ENCODE results near the gene TDP2. TPM values are rescaled to one million over a fixed set of nuclear protein-coding genes. Genes with fewer than 3 reads are reported as not detected.

Gene TDP2
- total and polyA plus RNA-seq, 9 of the 15 experiments (the other 6 are each of a cell fraction or from before 2014, with no cell fraction given), result 27.7 to 60.1 (median 31.8) TPM

DNA sequence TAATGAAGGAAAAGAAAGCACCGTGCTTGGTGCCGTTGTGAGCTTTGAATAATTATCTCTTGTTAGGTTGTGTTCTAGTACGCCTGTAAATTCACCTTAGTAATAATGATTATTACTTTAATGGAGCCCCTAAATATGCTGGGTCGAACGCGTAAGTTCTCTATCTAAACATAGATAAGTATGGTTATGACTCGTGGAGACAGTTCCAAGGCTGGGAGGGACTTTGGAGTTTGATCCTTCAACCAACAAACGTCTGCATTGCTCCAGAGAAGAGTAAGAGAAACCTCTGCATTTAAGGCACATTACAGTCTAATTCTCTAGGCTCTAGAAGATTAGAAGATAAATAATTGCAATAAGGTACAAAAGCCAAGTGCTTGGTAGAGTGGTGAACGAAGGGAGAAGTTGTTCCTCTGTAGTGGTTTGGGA is 692 bp upstream of the TDP2 start (continued):
- TF ChIP-seq, protein P1, sequence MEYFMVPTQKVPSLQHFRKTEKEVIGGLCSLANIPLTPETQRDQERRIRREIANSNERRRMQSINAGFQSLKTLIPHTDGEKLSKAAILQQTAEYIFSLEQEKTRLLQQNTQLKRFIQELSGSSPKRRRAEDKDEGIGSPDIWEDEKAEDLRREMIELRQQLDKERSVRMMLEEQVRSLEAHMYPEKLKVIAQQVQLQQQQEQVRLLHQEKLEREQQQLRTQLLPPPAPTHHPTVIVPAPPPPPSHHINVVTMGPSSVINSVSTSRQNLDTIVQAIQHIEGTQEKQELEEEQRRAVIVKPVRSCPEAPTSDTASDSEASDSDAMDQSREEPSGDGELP (CRISPR knock-in tag; IDR thresholded peaks at IDR 0.05; ENCODE audit: borderline replicate concordance), result no peak
- TF ChIP-seq ZNF384 (IDR thresholded peaks at IDR 0.05; ENCODE audit: low read depth, low read length), result no peak
- TF ChIP-seq TAF1 (IDR thresholded peaks at IDR 0.05; ENCODE audit: control insufficient read depth, extremely low read depth, insufficient read depth, low read length, severe bottlenecking), result no peak
- no peak for TF ChIP-seq POLR2G (IDR thresholded peaks at IDR 0.05; ENCODE audit: low read depth, low read length)
- TF ChIP-seq ZBTB17 (CRISPR knock-in tag; IDR thresholded peaks at IDR 0.05), result no peak
- TF ChIP-seq XRCC5 (IDR thresholded peaks at IDR 0.05; ENCODE audit: low read depth, low read length), result no peak
- TF ChIP-seq, protein P2, sequence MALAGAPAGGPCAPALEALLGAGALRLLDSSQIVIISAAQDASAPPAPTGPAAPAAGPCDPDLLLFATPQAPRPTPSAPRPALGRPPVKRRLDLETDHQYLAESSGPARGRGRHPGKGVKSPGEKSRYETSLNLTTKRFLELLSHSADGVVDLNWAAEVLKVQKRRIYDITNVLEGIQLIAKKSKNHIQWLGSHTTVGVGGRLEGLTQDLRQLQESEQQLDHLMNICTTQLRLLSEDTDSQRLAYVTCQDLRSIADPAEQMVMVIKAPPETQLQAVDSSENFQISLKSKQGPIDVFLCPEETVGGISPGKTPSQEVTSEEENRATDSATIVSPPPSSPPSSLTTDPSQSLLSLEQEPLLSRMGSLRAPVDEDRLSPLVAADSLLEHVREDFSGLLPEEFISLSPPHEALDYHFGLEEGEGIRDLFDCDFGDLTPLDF (CRISPR knock-in tag; IDR thresholded peaks at IDR 0.05), result no peak
- TF ChIP-seq ARNT (IDR thresholded peaks at IDR 0.05), result 0 out of 4 replicates have a peak, but pooled peaks of 1 of the 2 experiments have one; percentile 32
